ENCODE data around the gene MS4A14.

DNA sequence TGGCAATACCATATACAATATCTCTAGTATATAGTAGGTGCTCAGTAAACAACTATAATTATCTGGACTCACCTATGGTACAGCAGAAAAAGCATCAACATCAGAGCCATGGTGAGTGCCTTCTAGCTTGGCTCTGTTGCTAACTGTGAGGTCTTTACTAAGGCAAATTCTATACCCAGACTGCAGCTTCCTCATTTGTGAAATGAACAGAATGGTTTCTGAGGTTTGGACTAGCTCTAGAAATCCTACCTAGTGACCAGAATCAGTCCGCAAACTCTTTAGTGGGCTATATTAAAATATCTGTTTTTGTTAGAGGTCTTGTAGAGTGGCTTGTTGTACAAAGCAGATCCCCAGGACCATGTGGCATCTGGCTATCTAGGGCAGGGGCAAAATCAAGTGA is 63.1 kb downstream of the MS4A14 start:
- TF ChIP-seq EZH2 (IDR thresholded peaks at IDR 0.05; ENCODE audit: low read depth, unreplicated experiment) (no peak), POLR2AphosphoS5 (IDR thresholded peaks at IDR 0.05; ENCODE audit: low read depth) (no peak), EZH2phosphoT487 (IDR thresholded peaks at IDR 0.05; ENCODE audit: unreplicated experiment) (no peak), CREB1 (CRISPR knock-in tag; IDR thresholded peaks at IDR 0.05; ENCODE audit: low read depth) (no peak), NANOG (IDR thresholded peaks at IDR 0.05; ENCODE audit: borderline replicate concordance) (no peak), JUNB (IDR thresholded peaks at IDR 0.05; ENCODE audit: unreplicated experiment) (no peak), STAT1 (IDR thresholded peaks at IDR 0.05; ENCODE audit: unreplicated experiment) (no peak), ZNF114 (CRISPR knock-in tag; IDR thresholded peaks at IDR 0.05) (no peak), ZNF331 (CRISPR knock-in tag; IDR thresholded peaks at IDR 0.05; ENCODE audit: low read depth) (no peak)
- TF ChIP-seq, protein P1, sequence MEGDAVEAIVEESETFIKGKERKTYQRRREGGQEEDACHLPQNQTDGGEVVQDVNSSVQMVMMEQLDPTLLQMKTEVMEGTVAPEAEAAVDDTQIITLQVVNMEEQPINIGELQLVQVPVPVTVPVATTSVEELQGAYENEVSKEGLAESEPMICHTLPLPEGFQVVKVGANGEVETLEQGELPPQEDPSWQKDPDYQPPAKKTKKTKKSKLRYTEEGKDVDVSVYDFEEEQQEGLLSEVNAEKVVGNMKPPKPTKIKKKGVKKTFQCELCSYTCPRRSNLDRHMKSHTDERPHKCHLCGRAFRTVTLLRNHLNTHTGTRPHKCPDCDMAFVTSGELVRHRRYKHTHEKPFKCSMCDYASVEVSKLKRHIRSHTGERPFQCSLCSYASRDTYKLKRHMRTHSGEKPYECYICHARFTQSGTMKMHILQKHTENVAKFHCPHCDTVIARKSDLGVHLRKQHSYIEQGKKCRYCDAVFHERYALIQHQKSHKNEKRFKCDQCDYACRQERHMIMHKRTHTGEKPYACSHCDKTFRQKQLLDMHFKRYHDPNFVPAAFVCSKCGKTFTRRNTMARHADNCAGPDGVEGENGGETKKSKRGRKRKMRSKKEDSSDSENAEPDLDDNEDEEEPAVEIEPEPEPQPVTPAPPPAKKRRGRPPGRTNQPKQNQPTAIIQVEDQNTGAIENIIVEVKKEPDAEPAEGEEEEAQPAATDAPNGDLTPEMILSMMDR (conservative IDR thresholded peaks at IDR 0.05; ENCODE audit: low read depth in 2 of 2), result no peak
- TF ChIP-seq, protein P2, sequence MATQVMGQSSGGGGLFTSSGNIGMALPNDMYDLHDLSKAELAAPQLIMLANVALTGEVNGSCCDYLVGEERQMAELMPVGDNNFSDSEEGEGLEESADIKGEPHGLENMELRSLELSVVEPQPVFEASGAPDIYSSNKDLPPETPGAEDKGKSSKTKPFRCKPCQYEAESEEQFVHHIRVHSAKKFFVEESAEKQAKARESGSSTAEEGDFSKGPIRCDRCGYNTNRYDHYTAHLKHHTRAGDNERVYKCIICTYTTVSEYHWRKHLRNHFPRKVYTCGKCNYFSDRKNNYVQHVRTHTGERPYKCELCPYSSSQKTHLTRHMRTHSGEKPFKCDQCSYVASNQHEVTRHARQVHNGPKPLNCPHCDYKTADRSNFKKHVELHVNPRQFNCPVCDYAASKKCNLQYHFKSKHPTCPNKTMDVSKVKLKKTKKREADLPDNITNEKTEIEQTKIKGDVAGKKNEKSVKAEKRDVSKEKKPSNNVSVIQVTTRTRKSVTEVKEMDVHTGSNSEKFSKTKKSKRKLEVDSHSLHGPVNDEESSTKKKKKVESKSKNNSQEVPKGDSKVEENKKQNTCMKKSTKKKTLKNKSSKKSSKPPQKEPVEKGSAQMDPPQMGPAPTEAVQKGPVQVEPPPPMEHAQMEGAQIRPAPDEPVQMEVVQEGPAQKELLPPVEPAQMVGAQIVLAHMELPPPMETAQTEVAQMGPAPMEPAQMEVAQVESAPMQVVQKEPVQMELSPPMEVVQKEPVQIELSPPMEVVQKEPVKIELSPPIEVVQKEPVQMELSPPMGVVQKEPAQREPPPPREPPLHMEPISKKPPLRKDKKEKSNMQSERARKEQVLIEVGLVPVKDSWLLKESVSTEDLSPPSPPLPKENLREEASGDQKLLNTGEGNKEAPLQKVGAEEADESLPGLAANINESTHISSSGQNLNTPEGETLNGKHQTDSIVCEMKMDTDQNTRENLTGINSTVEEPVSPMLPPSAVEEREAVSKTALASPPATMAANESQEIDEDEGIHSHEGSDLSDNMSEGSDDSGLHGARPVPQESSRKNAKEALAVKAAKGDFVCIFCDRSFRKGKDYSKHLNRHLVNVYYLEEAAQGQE (IDR thresholded peaks at IDR 0.05; ENCODE audit: unreplicated experiment), result no peak
- TF ChIP-seq, protein P3, sequence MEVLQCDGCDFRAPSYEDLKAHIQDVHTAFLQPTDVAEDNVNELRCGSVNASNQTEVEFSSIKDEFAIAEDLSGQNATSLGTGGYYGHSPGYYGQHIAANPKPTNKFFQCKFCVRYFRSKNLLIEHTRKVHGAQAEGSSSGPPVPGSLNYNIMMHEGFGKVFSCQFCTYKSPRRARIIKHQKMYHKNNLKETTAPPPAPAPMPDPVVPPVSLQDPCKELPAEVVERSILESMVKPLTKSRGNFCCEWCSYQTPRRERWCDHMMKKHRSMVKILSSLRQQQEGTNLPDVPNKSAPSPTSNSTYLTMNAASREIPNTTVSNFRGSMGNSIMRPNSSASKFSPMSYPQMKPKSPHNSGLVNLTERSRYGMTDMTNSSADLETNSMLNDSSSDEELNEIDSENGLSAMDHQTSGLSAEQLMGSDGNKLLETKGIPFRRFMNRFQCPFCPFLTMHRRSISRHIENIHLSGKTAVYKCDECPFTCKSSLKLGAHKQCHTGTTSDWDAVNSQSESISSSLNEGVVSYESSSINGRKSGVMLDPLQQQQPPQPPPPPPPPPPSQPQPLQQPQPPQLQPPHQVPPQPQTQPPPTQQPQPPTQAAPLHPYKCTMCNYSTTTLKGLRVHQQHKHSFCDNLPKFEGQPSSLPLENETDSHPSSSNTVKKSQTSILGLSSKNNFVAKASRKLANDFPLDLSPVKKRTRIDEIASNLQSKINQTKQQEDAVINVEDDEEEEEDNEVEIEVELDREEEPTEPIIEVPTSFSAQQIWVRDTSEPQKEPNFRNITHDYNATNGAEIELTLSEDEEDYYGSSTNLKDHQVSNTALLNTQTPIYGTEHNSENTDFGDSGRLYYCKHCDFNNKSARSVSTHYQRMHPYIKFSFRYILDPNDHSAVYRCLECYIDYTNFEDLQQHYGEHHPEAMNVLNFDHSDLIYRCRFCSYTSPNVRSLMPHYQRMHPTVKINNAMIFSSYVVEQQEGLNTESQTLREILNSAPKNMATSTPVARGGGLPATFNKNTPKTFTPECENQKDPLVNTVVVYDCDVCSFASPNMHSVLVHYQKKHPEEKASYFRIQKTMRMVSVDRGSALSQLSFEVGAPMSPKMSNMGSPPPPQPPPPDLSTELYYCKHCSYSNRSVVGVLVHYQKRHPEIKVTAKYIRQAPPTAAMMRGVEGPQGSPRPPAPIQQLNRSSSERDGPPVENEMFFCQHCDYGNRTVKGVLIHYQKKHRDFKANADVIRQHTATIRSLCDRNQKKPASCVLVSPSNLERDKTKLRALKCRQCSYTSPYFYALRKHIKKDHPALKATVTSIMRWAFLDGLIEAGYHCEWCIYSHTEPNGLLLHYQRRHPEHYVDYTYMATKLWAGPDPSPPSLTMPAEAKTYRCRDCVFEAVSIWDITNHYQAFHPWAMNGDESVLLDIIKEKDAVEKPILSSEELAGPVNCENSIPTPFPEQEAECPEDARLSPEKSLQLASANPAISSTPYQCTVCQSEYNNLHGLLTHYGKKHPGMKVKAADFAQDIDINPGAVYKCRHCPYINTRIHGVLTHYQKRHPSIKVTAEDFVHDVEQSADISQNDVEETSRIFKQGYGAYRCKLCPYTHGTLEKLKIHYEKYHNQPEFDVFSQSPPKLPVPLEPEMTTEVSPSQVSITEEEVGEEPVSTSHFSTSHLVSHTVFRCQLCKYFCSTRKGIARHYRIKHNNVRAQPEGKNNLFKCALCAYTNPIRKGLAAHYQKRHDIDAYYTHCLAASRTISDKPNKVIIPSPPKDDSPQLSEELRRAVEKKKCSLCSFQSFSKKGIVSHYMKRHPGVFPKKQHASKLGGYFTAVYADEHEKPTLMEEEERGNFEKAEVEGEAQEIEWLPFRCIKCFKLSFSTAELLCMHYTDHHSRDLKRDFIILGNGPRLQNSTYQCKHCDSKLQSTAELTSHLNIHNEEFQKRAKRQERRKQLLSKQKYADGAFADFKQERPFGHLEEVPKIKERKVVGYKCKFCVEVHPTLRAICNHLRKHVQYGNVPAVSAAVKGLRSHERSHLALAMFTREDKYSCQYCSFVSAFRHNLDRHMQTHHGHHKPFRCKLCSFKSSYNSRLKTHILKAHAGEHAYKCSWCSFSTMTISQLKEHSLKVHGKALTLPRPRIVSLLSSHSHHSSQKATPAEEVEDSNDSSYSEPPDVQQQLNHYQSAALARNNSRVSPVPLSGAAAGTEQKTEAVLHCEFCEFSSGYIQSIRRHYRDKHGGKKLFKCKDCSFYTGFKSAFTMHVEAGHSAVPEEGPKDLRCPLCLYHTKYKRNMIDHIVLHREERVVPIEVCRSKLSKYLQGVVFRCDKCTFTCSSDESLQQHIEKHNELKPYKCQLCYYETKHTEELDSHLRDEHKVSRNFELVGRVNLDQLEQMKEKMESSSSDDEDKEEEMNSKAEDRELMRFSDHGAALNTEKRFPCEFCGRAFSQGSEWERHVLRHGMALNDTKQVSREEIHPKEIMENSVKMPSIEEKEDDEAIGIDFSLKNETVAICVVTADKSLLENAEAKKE (CRISPR knock-in tag; IDR thresholded peaks at IDR 0.05), result no peak
- TF ChIP-seq, protein P4, sequence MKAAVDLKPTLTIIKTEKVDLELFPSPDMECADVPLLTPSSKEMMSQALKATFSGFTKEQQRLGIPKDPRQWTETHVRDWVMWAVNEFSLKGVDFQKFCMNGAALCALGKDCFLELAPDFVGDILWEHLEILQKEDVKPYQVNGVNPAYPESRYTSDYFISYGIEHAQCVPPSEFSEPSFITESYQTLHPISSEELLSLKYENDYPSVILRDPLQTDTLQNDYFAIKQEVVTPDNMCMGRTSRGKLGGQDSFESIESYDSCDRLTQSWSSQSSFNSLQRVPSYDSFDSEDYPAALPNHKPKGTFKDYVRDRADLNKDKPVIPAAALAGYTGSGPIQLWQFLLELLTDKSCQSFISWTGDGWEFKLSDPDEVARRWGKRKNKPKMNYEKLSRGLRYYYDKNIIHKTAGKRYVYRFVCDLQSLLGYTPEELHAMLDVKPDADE (IDR thresholded peaks at IDR 0.05), result no peak
